Astrocyte of the spinal cord (primary cell): ENCODE measurements around the gene DDIT4.
A peak's percentile ranks its signal among the peaks of the same experiment; 100 is the strongest.

ENCODE experiments used
- DNase-seq: peaks from one replicate; pipeline ENCODE4 v3.0.0; 2011; ENCODE audit warnings: low read depth, low spot score
- H3K4me3 ChIP-seq: 2 replicates; pipeline ENCODE4 v1.5.1; 2011; ENCODE audit warnings: low read depth, mild to moderate bottlenecking, low read length, moderate library complexity
- CTCF ChIP-seq: IDR thresholded peaks from 2 replicates; pipeline ENCODE4 v1.5.1; 2012; ENCODE audit warnings: low read depth, mild to moderate bottlenecking, low read length, inconsistent platforms
- in situ Hi-C: cut with HindIII; loops from 2 replicates; pipeline ENCODE4 v1.10.0; 2017; ENCODE audit warnings: low sequenced_read_pairs

The DDIT4 gene

DNA sequence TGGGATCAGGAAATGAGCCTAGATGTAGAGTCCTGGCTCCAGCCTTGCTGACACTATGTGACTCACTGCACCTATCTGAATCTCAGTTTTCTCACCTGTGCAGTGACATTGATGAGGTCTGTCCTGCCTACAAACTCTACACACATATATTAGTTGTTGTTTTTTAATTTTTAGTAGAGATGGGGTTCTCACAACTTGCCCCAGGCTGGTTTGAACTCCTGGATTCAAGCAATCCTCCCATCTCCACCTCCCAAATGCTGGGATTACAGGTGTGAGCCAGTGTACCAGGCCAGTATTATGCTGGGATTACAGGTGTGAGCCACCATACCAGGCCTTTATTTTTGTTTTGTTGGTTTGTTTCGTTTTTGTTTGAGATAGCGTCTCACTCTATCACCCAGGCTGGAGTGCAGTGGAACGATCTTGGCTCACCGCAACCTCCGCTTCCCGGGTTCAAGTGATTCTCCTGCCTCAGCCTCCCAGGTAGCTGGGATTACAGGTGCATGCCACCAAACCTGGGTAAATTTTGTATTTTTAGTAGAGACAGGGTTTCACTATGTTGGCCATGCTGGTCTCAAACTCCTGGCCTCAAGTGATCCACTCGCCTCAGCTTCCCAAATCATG is 11.8 kb upstream of the DDIT4 start:
- H3K4me3 ChIP-seq: no peak overlapping the region
- TF ChIP-seq CTCF: no peak
- in situ Hi-C loops: no loop called here
- peak; percentile 17 for DNase-seq

- in situ Hi-C loops: no loop called here
Observed at GRCh38 chr10:72263613-72264241, 10.0 kb upstream of the DDIT4 start.

DNA sequence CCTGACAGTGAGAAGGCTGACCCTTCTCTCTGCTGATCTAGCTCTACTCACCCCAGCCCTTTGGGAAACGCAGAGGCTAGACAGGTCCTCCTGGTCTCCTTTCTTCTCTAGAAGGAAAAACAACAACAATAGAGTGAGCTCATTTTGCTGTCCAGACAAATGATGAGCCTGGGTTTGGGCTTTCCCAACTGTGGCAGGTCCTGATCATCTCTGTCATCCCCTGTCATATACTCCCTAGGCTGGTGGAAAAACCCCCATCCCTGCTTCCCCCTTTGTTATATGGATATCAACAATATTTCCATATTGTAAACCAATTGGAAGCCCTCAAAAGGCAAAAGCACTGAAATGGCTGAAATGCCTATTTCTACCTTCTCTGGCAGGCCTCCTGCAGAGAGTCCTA is 9.2 kb upstream of the DDIT4 start:
- in situ Hi-C loops: no loop called here
- no peak overlapping the region for H3K4me3 ChIP-seq

More at GRCh38 chr10:72263613-72264241, 10.0 kb upstream of the DDIT4 start:
- no peak for DNase-seq
- no peak overlapping the region for H3K4me3 ChIP-seq
- no peak for TF ChIP-seq CTCF

DNA sequence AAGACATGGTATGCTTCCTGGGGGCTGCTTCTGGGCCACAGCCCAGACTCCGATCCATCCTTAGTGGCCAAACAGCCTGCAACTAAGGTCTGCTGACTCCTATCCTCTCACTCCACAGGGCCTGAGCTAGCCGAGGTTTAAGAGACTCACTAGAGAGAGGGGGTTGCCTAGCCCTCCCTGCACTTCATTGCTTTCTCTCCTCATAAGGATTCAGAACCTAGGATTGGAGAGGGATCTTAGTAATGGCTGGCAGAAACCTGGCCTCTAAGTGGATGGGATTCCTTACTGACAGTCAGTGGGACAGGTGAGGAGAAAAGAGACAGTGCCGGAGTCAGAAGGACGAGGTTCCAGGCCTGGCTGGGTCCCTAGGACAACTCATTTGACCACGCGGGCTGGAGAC is 8.2 kb upstream of the DDIT4 start:
- TF ChIP-seq CTCF: no peak
- in situ Hi-C loops: no loop called here
- DNase-seq: no peak
- H3K4me3 ChIP-seq: no peak overlapping the region

More for the DNA sequence above, 9.2 kb upstream of the DDIT4 start:
- no peak for DNase-seq
- TF ChIP-seq CTCF: no peak

DNA sequence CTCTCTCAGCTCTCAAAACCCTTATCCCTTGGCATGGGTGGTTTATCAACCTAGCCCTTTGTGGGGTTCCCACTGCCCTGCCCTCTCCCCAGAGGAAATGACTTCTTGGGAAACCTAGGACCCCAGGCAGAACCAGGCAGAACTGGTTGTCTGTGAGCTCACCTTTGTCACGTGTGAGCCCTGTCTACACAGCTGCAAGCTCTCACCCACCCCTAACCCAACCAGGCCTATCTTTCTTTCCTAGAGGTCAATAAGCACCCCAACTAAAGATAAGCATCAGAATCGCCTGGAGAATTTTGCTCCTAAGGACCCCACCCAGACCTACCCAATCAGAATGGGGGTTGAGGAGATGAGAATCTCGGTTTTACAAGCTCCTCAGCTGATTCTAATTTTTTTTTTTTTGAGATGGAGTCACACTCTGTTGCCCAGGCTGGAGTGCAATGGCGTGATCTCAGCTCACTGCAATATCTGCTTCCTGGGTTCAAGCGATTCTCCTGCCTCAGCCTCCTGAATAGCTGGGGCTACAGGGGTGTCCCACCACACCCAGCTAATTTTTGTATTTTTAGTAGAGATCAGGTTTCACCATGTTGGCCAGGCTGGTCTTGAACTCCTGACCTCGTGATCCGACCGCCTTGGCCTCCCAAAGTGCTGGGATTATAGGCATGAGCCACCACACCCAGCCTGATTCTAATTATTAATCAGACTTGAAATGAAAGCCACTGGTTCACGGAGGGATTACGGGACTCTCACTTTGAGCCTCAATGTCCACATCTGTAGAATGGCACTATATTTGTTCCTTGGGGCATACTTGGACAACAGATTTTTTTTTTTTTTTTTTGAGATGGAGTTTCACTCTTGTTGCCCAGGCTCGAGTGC is 7.5 kb upstream of the DDIT4 start:
- TF ChIP-seq CTCF: no peak
- DNase-seq: no peak
- in situ Hi-C loops: no loop called here
- no peak overlapping the region for H3K4me3 ChIP-seq

- in situ Hi-C loops: no loop called here
- no peak overlapping the region for H3K4me3 ChIP-seq
- DNase-seq: no peak
- TF ChIP-seq CTCF: no peak
Observed at GRCh38 chr10:72267381-72267780, 6.3 kb upstream of the DDIT4 start.
